Breast epithelium (tissue), 3 donors: ENCODE results near the gene PDE4A.
"Not testable (repeated sequence)": the region's sequence is repeated elsewhere in the genome, so short reads cannot be mapped to it uniquely, and the experiment has no call there.

ENCODE experiments used
- POLR2AphosphoS5 ChIP-seq, 3 donors: sonication (generic); formaldehyde crosslinking; IDR thresholded peaks; one replicate each; pipeline ENCODE4 v1.6.1; 2017; ENCODE audit warnings: antibody characterized with exemption in 3 of 3
- TF ChIP-seq, protein P1 (sequence below), 3 donors: fragments of 450-650 bp; IDR thresholded peaks; one replicate each; pipeline ENCODE4 v1.5.1; 2016 to 2017; ENCODE audit warnings: antibody characterized with exemption in 3 of 3, mild to moderate bottlenecking in 3 of 3, moderate library complexity in 3 of 3

DNA sequence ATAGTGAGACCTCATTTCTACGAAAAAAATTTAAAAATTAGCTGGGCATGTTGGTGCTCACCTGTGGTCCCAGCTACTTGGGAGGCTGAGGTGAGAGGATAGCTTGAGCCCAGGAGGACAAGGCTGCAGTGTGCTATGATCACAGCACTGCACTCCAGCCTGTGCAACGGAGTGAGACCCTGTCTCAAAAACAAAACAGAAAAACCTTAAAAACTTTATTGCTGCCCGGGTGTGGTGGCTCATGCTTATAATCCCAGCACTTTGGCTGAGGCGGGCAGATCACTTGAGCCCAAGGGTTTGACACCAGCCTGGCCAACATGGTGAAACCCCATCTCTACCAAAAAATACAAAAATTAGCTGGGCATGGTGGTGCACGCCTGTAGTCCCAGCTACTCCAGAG is 9.1 kb upstream of the PDE4A start:
- TF ChIP-seq, protein P1, sequence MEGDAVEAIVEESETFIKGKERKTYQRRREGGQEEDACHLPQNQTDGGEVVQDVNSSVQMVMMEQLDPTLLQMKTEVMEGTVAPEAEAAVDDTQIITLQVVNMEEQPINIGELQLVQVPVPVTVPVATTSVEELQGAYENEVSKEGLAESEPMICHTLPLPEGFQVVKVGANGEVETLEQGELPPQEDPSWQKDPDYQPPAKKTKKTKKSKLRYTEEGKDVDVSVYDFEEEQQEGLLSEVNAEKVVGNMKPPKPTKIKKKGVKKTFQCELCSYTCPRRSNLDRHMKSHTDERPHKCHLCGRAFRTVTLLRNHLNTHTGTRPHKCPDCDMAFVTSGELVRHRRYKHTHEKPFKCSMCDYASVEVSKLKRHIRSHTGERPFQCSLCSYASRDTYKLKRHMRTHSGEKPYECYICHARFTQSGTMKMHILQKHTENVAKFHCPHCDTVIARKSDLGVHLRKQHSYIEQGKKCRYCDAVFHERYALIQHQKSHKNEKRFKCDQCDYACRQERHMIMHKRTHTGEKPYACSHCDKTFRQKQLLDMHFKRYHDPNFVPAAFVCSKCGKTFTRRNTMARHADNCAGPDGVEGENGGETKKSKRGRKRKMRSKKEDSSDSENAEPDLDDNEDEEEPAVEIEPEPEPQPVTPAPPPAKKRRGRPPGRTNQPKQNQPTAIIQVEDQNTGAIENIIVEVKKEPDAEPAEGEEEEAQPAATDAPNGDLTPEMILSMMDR (IDR thresholded peaks at IDR 0.05), result not testable (repeated sequence)
- TF ChIP-seq POLR2AphosphoS5 (IDR thresholded peaks at IDR 0.05), result not testable (repeated sequence)
